Measurements from ENCODE around the gene POU6F2.

The POU6F2 gene

DNA sequence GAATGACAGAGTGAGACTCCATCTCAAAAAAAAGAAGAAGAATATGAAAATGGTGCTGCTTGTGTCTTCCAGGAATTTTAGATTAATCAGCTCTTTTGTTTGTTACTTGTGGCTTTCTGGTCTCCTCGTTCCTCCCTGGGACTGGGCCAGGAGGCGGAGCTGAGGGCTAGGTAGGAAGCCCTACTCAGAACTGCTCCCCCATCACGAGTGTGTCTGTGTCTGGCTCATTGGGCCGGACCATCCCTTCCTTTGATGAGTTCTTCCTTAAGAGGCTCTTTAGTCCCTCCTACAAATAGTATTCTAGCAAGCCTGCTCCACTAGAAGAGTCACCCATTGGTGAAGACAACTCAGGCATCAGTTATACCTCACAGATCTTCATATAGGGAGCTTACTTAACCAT is 531.7 kb downstream of the POU6F2 start:
- no peak for DNase-seq (ENCODE audit: low spot score)

DNA sequence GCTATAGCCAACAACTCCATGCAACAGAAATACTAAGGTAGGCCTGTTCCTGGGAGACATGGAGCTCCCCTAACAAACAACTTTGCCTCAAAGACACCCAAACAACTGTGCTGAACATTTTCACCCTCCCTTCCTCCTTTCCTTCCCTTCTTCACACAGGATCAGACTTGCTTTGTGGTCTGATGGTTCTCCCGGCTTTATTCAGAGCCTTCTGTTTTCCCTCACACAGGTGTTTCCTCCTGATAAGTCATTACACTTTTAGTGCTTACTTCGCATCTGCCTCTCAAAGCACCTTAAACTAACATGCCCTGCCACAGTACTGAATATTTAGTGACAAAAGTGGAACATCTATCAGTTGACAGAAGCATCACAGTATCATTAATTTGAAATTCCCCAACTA is 532.2 kb downstream of the POU6F2 start:
- DNase-seq (ENCODE audit: low spot score) = no peak

DNA sequence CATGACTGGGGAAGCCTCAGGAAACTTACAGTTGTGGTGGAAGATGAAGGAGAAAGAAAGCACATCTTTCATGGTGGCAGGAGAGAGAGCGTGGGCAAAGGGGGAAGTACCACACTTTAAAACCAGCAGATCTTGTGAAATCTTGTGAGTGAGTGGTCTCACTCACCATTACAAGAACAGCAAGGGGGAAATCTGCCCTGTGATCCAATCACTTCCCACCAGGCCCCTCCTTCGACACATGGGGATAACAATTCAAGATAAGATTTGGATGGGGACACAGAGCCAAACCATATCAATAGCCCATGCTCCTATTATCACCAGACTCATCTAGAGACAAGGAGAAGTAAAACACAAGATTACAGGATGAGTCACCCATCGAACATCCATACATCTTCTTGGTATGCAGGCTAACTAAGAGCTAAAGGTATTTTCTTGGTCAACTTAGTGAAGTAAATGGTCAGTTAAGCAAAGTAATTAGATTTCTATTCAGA is 533.2 kb downstream of the POU6F2 start:
- peak; percentile 57 for DNase-seq (ENCODE audit: low spot score)

DNA sequence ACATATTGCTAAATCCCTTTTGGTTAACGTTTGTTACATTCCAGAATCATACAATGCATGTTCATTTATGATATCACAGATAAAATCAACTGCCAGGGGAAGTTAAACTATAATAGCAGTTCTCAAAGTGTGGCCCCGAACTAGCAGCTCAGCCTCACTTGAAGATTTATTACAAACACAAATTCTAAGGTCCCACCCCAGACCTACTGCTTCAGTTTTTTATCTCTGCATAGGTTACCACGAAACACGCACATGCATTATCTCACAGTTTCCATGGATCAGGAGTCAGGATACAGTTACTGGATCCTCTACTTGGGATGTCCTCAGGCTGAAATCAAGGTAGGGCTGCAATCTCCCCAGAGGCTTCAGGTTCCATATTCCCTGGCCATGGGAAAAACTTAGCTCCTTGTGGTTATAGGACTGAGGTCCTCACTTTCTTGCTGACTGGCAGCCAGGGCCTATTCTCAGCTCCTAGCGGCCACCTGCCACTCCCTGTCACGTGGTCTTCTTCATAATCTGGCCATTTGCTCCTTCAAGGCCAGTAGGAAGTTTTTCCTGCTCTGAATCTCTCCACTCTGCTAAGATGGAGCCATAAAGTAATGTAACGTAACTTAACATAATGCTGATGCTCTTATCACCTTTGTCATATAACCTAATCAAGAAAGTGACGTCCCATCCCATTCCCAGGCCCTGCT is 538.0 kb downstream of the POU6F2 start:
- no peak for DNase-seq (ENCODE audit: low spot score)

DNA sequence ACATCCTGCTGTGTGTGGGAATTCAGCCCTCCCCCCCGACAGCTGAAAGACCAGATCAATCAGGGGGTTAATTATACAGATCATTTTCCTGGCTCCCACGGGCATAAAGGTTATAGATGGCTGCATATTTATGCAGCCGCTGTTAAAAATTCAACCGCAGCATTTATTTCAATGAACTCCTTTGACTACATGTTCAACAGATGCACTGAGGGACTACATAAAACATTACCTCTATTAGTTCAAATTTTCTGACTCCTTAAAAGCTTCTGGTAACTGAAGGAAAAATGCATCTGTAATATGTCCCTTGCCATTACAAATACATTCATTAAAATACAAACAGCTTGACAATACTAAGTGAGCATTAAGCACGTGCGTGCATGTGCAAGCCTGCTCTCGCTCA is 538.8 kb downstream of the POU6F2 start:
- no peak for DNase-seq (ENCODE audit: low spot score)

DNA sequence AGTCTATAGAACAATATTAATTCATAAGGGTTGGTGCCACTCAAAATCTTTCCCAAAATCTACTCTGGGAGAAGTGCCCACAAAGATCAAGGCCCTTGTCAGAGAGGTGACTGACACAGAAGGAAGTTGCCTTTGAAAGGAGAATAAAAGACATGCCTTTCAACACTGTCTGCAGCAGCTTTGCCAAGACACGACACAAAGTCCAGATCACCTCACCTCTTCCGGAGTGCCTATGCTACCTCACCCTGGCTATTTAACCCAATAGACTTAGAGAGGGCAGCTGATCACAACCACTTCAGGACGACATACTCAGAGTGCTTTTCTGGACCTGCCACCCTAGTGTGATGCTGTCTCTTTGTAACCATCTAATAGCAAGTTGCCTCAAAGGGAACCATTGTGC is 539.5 kb downstream of the POU6F2 start:
- DNase-seq (ENCODE audit: low spot score) = no peak

Data from kidney tubule cell (primary cell).